Measurements from ENCODE around the gene ATXN1. TPM values are rescaled to one million over a fixed set of nuclear protein-coding genes. Genes with fewer than 3 reads are reported as not detected.
"Not testable (repeated sequence)": the region's sequence is repeated elsewhere in the genome, so short reads cannot be mapped to it uniquely, and the experiment has no call there.

Gene ATXN1
- total RNA-seq, 1 experiment from 2014 or later = 16.5 TPM

- intact Hi-C loops (cut with micrococcal nuclease) = no loop called here
- DNase-seq (ENCODE audit: unreplicated experiment) = no peak
- H3K4me1 Mint-ChIP-seq (ENCODE audit: insufficient read depth, unreplicated experiment) = no peaks in the 10 kb centered on the region
- POLR2A ChIA-PET = no interaction called here
- H3K36me3 Mint-ChIP-seq (ENCODE audit: insufficient read depth, unreplicated experiment) = no peaks in the 10 kb centered on the region
- H3K27ac Mint-ChIP-seq (ENCODE audit: low read depth, unreplicated experiment) = no peak overlapping the region
- CTCF ChIA-PET = no interaction called here
- BruUV-seq (replicated peaks) = no TSS peak
- no peak overlapping the region for H3K4me3 Mint-ChIP-seq (ENCODE audit: unreplicated experiment)
- TF ChIP-seq CTCF (IDR thresholded peaks at IDR 0.05; ENCODE audit: unreplicated experiment) = no peak
- H3K27me3 Mint-ChIP-seq (ENCODE audit: insufficient read depth, unreplicated experiment) = no peaks in the 10 kb centered on the region
- H3K9me3 Mint-ChIP-seq (ENCODE audit: unreplicated experiment) = no peaks in the 10 kb centered on the region
Observed at GRCh38 chr6:16618962-16619361, 142.3 kb downstream of the ATXN1 start.

GRCh38 chr6:16615215-16615614 lies 146.0 kb downstream of the ATXN1 start:
- CTCF ChIA-PET; H3K9me3 Mint-ChIP-seq (ENCODE audit: unreplicated experiment); BruUV-seq (replicated peaks); H3K4me1 Mint-ChIP-seq (ENCODE audit: insufficient read depth, unreplicated experiment); DNase-seq (ENCODE audit: unreplicated experiment); H3K36me3 Mint-ChIP-seq (ENCODE audit: insufficient read depth, unreplicated experiment); intact Hi-C loops (cut with micrococcal nuclease); POLR2A ChIA-PET; H3K27me3 Mint-ChIP-seq (ENCODE audit: insufficient read depth, unreplicated experiment); H3K4me3 Mint-ChIP-seq (ENCODE audit: unreplicated experiment); H3K27ac Mint-ChIP-seq (ENCODE audit: low read depth, unreplicated experiment): not testable (repeated sequence)

GRCh38 chr6:16614143-16614542 lies 147.1 kb downstream of the ATXN1 start:
- CTCF ChIA-PET; H3K4me1 Mint-ChIP-seq (ENCODE audit: insufficient read depth, unreplicated experiment); H3K27me3 Mint-ChIP-seq (ENCODE audit: insufficient read depth, unreplicated experiment); POLR2A ChIA-PET; intact Hi-C loops (cut with micrococcal nuclease); H3K27ac Mint-ChIP-seq (ENCODE audit: low read depth, unreplicated experiment); H3K4me3 Mint-ChIP-seq (ENCODE audit: unreplicated experiment); H3K9me3 Mint-ChIP-seq (ENCODE audit: unreplicated experiment); H3K36me3 Mint-ChIP-seq (ENCODE audit: insufficient read depth, unreplicated experiment); DNase-seq (ENCODE audit: unreplicated experiment); BruUV-seq (replicated peaks): not testable (repeated sequence)

GRCh38 chr6:16613504-16613903 lies 147.8 kb downstream of the ATXN1 start:
- H3K27me3 Mint-ChIP-seq (ENCODE audit: insufficient read depth, unreplicated experiment); H3K4me3 Mint-ChIP-seq (ENCODE audit: unreplicated experiment); H3K36me3 Mint-ChIP-seq (ENCODE audit: insufficient read depth, unreplicated experiment); BruUV-seq (replicated peaks); DNase-seq (ENCODE audit: unreplicated experiment); intact Hi-C loops (cut with micrococcal nuclease); H3K9me3 Mint-ChIP-seq (ENCODE audit: unreplicated experiment); POLR2A ChIA-PET; H3K27ac Mint-ChIP-seq (ENCODE audit: low read depth, unreplicated experiment); H3K4me1 Mint-ChIP-seq (ENCODE audit: insufficient read depth, unreplicated experiment): not testable (repeated sequence)
- CTCF ChIA-PET = interaction anchor here (0.7 to 1.1 kb wide), 2 partner anchors 473 to 1115 kb away, joined by 3 to 4 read pairs; no protein-coding TSS in a partner anchor

- Mint-ChIP-seq H3K27me3 (ENCODE audit: insufficient read depth, unreplicated experiment) (no peaks in the 10 kb centered on the region), H3K27ac (ENCODE audit: low read depth, unreplicated experiment) (no peak overlapping the region), H3K4me1 (ENCODE audit: insufficient read depth, unreplicated experiment) (no peaks in the 10 kb centered on the region), H3K4me3 (ENCODE audit: unreplicated experiment) (no peak overlapping the region), H3K36me3 (ENCODE audit: insufficient read depth, unreplicated experiment) (peaks cover 5% of the 10 kb centered on the region), H3K9me3 (ENCODE audit: unreplicated experiment) (no peaks in the 10 kb centered on the region)
- no TSS peak for BruUV-seq (replicated peaks)
- intact Hi-C loops (cut with micrococcal nuclease) = no loop called here
- TF ChIP-seq CTCF (IDR thresholded peaks at IDR 0.05; ENCODE audit: unreplicated experiment) = no peak
- no peak for DNase-seq (ENCODE audit: unreplicated experiment)
- POLR2A ChIA-PET = no interaction called here
- CTCF ChIA-PET = interaction anchor here (0.6 to 1.5 kb wide), 2 partner anchors 86 to 97 kb away, joined by 3 read pairs; no protein-coding TSS in a partner anchor
Observed at GRCh38 chr6:16608444-16608843, 152.8 kb downstream of the ATXN1 start.

GRCh38 chr6:16602035-16602434 lies 159.2 kb downstream of the ATXN1 start:
- no peak for TF ChIP-seq CTCF (IDR thresholded peaks at IDR 0.05; ENCODE audit: unreplicated experiment)
- H3K9me3 Mint-ChIP-seq (ENCODE audit: unreplicated experiment) = no peaks in the 10 kb centered on the region
- no peaks in the 10 kb centered on the region for H3K36me3 Mint-ChIP-seq (ENCODE audit: insufficient read depth, unreplicated experiment)
- no peak overlapping the region for H3K4me3 Mint-ChIP-seq (ENCODE audit: unreplicated experiment)
- no TSS peak for BruUV-seq (replicated peaks)
- CTCF ChIA-PET = interaction anchor here (0.6 kb wide), 1 partner anchor 729 kb away, joined by 3 read pairs; no protein-coding TSS in a partner anchor
- no peak for DNase-seq (ENCODE audit: unreplicated experiment)
- intact Hi-C loops (cut with micrococcal nuclease) = no loop called here
- H3K4me1 Mint-ChIP-seq (ENCODE audit: insufficient read depth, unreplicated experiment) = no peaks in the 10 kb centered on the region
- POLR2A ChIA-PET = no interaction called here
- H3K27me3 Mint-ChIP-seq (ENCODE audit: insufficient read depth, unreplicated experiment) = no peaks in the 10 kb centered on the region
- no peak overlapping the region for H3K27ac Mint-ChIP-seq (ENCODE audit: low read depth, unreplicated experiment)
